GM21367 (cell line): ENCODE results near the gene PPP4R3B.

Experiments used
- ATAC-seq: cut with Tn5 transposase; IDR thresholded peaks from one replicate; pipeline ENCODE4 v1.9.1; 2021; ENCODE audit not compliant: unreplicated experiment

The PPP4R3B gene

DNA sequence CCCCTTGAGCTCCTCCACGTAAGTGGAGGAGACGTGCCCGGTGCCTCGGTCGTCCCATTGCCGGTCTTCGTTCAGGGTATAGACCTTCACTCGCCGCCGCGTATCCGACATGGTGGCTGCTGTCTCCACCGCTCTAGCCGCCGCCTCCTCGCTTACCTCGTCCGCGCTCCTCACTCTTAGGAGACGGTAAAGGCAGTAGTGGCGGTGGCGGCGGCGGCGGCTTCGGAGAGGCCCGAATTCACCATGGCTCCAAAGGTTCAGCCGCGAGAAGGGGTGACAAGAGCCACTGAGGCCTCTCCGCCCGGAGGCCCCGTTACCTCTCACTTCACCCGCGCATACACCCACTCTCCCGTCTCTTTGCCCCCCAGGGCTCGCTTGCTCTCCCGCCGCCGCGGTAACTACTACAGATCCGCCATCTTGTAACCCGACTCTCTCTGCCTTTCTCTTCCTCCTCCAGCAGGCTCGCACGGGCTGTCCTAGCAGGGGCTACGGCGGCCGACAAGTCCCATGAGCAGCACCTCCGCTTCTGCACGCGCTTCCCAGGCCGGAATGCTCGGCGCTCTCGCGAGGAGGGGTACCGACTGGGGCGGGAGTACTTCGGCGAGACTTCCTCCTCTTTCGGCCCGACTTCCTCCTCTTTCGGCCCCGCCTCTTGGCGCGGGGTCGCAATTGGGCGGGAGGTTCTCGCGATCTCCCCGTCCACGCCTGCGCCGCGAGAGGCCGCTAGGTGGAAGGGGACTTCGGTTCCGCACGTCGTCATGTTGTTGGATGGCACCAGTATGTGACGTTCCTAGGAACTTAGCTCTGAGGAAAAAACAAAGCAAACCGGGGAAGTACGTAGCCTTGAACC is at the start of gene PPP4R3B:
PPP4R3B (minus strand) TSS at position 448 of the 850 bp plus-strand sequence; CDS start at position 111, 337 bp downstream.
- ATAC-seq: peak; percentile 78

DNA sequence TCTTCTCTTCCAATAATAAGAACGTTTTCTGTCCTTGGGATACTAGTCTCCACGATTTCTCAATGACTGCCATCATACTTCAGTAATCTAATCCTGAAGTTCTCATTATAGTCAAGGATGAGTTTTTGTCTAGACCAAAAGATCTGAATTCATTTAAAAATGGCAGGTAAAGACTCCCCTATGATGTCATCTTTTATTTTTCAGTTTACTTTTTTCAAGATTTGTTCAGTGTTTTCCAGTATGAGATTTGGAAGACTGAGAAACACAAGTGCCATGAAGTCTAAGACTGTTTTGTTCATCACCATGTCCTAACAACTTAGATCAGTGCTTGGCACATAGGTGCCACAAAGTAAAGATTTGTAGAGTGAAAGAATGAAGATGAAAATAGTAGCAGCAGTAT is 35.8 kb upstream of the PPP4R3B start:
- no peak for ATAC-seq

DNA sequence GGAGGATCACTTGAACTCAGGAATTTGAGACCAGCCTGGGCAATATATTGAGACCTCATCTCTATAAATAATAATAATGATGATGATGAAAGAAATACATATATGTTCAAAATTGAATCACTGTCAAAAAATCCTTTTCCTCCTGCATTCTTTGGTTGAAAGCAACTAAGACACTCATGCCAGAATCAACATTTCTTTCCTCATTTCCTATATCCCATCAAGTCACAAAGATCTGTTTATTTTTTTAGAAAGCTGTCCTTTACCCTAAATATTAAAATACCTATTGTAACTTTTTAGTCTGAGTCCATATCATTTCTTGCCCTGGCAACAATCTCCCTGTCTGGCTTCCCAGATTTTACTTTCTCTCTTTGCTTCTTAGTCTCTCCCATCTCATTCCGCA is 31.8 kb upstream of the PPP4R3B start:
- no peak for ATAC-seq

DNA sequence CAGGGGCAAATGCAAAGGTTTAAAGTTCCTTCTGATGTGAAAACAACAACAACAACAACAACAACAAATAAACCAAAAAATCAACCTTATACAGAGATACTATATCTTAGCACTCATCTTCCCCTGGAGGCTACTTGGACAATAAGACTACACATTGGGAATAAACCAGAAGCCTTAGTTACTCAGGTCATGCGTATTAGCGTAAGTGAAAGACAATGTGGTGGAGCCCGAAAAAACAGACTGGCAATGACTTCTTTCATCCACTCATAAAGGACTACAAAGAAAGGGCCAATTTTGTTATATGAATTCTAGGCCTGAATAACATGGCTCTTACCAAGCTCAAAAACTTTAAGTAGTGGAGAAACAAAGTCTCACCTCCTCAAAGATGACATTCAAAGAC is 19.4 kb upstream of the PPP4R3B start:
- ATAC-seq: no peak

DNA sequence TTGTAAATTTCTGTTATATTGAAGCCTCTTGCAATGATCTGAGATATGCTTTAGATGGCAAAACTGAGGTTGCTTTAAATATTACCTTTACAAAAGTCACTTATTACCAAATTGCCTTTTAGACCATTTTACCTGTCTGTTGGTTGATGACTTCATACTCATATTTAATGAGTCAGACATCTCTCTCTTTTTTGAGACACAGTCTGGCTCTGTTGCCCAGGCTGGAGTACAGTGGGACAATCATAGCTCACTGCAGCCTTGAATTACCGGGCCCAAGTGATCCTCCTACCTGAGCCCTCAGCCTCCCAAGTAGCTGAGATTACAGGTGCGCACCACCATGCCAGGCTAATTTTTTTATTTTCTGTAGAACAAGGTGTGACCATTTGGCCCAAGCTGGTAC is 11.5 kb upstream of the PPP4R3B start:
- ATAC-seq: no peak

DNA sequence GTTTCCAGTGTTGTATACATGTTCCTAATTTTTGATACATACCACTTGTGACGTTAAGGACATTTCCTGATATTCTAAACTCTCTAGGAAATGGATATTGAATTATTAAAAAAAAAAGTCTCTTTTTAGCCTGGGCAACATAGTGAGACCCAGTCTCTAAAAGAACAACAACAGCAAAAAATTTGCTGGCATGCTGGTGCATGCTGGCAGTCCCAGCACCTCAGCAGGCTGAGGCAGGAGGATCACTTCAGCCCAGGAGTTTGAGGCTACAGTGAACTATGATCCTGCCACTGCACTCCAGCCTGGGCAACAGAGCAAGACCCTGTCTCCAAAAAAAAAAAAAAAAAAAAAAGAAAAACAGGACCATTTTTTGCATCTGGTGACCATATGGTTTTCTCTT is 10.5 kb upstream of the PPP4R3B start:
- no peak for ATAC-seq

DNA sequence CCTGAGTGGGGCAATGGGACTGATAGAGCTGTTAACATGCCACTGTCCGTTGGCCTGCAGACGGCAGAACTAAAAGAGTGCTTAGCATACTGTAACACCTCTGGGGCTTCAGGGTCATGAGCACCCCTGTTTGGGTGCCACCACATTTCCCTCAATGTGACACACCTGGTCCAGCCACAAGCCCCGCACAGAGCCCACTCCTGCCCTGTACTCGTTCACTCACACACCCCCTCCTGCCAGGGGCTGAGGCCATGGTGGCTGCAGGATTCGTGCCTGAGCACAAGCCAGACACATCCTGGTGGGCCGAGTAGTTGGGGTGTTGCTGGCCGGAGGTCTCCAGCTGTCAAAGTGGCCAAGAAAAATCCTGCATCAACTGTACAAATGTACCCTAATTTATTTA is 4.4 kb upstream of the PPP4R3B start:
- ATAC-seq: no peak

DNA sequence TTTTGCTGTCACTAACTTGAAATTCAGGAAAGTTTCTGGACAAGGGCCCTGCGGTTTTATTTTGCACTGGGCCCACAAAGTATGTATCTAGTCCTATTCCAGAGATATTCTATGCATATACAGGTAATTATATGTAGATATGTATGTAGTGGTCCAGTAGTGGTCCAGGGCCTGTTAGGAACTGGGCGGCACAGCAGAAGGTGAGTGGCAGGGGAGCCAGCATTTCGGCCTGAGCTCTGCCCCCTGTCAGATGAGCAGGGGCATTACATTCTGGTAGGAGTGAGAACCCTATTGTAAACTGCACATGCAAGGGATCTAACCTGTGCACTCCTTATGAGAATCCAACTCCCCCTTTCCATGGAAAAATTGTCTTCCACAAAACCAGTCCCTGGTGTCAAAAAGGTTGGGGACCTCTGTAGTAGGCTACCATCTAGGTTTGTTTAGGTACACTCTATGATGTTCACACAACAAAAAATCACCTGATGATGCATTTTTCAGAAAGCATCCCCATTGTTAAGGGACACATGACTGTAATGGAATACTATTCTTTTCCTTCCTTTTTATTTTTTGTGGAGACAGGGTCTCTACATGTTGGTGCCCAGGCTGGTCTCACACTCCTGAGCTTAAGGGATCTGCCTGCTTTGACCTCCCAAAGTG is 2.8 kb upstream of the PPP4R3B start:
- no peak for ATAC-seq

DNA sequence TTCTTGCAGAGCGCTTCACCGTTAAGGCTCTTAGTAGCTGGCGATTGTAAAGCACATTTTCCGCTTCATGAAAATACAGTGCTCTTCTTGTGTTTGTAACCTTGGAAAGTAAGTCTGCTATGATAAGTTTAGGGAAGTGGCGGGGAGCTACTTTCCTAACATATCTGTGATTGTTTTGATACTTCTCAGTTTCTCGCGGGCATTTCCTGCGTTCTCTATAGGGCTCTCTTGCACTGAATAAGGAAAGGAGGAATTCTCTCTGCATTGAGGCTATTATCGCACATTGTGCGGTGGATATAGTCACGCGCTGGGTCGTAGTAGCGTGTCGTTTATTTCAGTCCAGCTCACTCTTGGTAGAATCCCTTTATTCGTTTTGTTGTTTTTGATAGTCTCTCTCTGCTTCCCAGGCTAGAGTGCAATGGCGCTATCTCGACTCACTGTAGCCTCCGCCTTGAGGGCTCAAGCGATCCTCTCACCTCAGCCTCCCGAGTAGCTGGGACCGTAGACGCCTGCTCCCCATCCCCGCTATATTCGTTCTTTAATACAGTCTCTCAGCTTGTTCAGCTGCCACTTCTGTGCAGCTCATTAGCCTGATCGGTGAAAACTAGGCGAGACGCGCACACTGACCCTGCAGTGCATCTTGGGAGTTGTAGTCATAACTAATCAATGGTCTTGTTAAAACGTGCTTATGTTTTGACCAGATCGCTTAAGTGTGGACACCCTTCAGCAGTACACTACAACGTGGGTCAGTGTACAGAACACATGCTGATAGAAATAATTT is 1.0 kb upstream of the PPP4R3B start:
- ATAC-seq: peak; percentile 35

DNA sequence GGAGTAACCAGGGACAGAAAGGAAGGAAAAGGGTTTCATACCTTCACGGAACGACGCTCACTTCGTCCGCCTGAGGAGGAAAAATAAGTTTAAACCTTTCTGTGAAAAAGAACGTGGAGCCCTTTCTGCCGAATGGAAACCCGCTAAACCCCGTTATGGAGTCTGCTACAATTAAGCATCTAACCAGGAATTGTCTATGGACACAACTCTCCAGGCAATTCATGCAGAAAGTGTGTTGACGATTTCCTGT is 528 bp upstream of the PPP4R3B start:
- ATAC-seq: no peak

DNA sequence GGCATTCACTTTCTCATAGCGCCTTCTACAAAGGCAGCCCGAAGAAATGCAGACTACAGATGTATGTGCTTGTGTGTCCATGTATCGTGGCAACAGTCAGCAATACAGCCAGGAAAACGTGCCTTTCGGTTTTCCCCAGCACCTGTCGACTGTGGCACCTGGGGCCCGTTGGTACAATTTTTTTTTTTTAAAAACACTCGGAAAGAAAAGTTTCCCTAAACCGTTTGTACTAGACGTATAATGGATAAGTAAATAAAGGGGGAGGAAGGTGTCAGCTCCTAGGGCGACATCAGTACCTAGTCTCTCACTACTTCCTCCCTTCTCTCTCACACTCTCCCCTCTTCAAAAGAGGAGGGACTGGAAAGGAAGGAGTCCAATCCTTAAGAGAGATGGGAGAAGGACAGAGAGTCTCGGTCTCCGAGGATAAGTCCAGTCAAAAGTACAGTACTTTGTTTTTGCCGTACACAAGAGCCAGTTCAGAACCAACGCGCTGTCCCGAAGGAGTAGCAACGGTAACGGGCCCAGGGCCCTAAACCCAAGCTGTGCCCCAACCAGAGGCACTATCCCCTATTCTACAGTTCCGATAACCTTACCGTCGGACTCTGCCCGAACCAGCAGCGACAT is 759 bp downstream of the PPP4R3B start:
- peak; percentile 18 for ATAC-seq

DNA sequence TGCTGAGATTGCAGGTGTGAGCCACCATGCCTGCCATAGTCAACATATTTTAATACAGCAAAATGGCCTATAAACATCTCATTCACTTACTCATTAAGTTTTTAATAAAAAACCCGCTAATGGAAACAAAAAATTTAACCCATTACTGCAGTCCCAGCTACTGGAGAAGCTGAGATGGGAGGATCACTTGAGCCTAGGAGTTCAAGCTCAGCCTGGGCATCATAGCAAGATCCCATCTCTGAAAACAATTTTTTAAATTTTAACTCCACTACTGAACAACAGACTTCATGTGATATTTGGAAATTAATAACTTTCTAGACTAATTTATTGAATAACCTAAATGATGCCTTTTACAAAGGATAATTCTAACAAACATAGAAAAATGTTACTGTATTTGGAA is 5.4 kb downstream of the PPP4R3B start:
- no peak for ATAC-seq

DNA sequence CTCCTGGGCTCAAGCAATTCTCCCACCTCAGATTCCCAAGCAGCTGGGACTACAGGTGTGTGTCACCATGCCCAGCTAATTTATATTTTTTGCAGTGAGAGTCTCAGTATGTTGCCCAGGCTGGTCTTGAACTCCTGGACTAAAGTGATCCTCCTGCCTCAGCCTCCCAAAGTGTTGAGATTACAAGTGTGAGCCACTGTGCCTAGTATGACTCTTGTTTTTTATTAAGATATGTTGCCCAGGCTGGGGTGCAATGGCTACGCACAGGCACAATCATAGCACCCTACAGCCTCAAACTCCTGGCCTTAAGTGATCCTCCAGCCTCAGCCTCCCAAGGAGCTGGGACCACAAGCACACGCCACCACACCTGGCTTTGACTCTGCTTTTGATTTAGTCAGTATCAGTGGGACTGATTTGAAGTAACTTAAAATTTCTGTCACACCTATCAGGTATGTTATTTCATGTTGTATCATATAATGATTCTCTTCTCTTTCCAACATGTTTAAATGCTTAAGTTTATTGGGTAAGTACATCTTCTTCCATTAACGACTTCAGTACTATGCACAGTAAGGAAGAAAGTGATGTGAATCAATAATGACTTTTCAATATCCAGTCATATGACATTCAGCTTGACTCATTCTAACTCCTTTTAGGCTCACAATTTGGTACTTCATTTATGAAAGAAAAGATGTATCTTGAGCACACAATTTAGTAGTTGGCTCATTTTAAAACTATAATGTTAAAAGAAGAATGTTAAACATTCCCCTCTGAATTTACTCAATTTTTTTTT is 6.3 kb downstream of the PPP4R3B start:
- no peak for ATAC-seq

DNA sequence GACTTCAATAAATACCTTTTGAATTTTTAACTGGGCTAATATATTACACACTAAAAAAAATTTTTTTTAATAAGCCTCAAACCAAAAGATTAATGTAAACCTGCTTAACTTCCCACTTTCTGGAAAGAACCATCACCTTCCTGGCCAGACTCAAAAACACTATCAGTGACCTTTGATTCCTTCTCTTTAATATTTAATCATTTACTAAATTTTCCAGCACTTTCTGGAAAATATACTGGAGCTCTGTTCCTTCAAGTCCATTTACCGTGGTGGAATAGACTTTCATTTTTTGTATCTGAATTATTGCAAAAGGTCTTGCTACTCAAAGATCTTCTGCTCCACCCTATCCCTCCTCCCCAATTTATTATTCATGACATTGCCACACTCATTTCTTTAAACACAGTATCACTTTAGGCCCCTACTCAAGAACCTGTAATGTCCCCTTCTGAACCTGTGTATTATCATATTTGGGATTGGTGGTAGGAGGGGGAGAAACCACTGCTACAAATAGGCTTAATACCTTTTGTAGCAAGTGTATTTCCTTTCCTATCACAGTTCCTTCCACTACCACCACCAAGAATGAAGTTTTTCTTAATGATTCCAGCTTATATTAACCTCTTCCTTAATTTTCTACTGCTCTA is 7.4 kb downstream of the PPP4R3B start:
- ATAC-seq: no peak

DNA sequence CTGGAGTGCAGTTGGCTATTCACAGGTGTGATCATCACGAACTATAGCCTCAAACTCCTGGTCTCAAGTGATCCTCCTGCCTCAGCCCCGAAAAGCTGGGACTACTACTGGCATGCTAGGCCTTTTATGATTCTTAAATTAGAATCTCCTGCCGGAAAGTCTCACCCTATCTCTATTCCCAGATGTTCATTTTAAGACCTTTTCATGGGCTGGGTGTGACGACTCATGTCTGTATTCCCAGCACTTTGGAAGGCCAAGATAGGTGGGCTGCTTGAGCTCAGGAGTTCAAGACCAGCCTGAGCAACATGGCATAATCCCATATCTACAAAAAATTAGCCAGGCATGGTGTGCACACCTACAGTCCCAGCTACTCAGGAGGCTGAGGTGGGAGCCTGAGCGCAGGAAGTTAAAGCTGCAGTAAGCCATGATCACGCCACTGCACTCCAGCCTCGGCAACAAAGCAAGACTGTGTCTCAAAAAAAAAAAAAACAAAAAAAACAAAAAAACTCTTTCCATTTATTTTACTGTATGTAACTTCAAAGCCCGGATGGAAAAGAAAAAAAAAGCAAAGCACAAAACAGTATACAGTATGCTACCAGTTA is 8.1 kb downstream of the PPP4R3B start:
- ATAC-seq: no peak

DNA sequence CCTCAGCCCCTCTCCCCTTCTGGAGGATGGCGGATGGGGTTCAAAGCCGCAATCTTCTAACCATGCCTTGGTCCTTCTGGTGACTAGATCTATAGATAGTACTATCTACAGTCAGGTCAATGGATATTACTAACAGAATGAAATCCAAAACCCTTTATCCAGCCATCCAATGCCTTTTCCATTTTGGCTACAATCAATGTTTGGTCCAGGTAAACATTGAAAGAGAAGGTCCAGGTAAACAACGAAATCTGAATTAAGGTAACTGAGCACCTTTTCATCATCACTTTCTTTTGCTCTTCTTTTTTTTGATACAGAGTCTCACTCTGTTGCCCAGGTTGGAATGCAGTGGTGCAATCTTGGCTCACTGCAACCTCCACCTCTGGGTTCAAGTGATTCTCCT is 9.7 kb downstream of the PPP4R3B start:
- no peak for ATAC-seq

DNA sequence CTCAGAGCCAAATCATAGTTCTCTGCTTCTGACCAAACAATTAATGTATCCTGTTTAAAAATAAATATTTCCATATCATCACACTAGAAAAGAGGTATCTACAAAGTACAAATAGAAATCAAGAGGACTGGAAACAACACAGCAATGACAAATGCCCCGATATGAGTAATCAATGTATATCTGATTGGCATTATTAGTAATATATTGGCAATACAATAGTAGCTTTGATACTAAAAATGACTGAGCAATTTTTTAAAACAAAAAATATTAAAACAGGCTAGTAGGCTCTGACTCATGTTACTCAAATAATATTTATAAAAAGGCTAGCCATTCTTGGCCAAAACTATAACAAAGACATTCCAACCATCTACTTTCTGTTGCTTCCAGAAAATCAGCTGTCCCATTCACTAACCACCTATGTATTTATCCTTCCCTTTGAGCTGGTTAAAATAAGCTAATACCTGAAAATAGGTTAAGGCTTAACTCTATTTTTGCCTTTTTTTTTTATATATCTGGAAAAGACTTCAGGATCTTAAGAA is 13.3 kb downstream of the PPP4R3B start:
- no peak for ATAC-seq

DNA sequence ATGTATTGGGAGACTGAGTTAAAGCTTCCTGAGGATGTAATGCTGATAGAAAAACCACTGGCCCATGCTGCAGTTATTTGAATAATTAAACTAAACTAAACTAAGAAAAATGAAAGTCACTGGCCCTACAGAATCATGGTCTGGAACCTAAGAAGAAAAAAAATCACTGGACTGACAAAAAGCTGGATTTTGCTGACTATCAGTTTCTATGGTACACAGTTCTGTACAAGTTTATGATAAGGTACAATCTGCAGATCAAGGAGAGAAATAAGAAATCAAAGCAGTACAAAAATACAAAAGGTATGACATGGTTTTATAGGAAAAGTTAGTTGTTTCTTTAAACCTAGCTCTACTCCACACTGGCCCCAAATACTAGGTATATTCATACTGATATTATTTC is 15.6 kb downstream of the PPP4R3B start:
- no peak for ATAC-seq

DNA sequence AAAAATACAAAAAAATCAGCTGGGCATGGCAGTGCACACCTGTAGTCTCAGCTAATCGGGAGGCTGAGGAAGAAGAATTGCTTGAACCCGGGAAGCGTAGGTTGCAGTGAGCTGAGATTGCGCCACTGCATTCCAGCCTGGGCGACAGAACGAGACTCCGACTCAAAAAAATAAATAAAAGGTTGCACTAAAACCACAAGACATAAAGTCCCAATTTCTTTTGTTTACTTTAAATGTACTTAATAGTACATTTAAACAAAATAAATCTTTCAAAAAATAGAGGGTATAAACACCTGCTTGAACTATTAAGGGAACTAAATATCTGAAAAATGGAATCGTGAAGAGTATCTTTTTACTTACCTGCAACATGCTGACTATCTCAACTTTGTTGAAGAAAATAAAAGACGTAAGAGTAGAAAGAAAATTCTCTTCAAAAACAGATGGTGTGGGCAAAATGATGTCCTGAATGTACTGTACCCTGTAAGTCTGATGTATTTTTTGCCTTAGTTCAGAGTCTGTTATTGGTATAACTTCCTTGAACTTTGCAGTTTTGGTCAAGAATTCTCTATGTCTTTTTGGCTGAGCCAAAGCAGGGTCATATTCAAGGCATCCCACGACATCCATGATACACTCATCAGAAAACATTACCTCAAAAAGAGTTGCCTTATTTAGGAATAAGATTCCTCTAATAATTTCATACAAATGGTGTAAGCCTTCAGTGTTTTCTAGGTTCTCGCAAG is 19.2 kb downstream of the PPP4R3B start:
- ATAC-seq: no peak
